Neutrophil (primary cell): ENCODE data around the gene KEL.

ENCODE experiments used
- H3K27ac ChIP-seq: fragments of 200-600 bp; sonication (generic); 2 replicates; pipeline ENCODE4 v1.5.1; 2016; ENCODE audit warnings: mild to moderate bottlenecking, moderate library complexity
- H3K27me3 ChIP-seq: fragments of 200-600 bp; sonication (generic); 2 replicates; pipeline ENCODE4 v1.6.0; 2016; ENCODE audit warnings: mild to moderate bottlenecking
- H3K36me3 ChIP-seq: fragments of 200-600 bp; sonication (generic); 2 replicates; pipeline ENCODE4 v1.5.1; 2017
- H3K4me1 ChIP-seq, 2 experiments: fragments of 200-600 bp in 1 of 2; sonication (generic) in 1 of 2; 1 replicate in 1 of 2; 2 replicates in 1 of 2; pipeline versions ENCODE4 v1.5.1 to v1.6.1; 2013 to 2016; ENCODE audit warnings: low read depth in 1 of 2, low read length in 1 of 2, mild to moderate bottlenecking in 1 of 2, moderate library complexity in 1 of 2; ENCODE audit not compliant: control insufficient read depth in 1 of 2, insufficient read depth in 1 of 2
- H3K4me3 ChIP-seq, 2 experiments: fragments of 200-600 bp in 1 of 2; sonication (generic) in 1 of 2; 1 replicate in 1 of 2; 2 replicates in 1 of 2; pipeline ENCODE4 v1.5.1; 2013 to 2016; ENCODE audit warnings: low read depth in 1 of 2, low read length in 1 of 2, mild to moderate bottlenecking in 1 of 2, moderate library complexity in 1 of 2
- H3K9me3 ChIP-seq: fragments of 200-600 bp; sonication (generic); 2 replicates; pipeline ENCODE4 v1.5.1; 2016
- TF ChIP-seq, protein P1 (sequence below): fragments of 200-600 bp; sonication (generic); IDR thresholded peaks from 2 replicates; pipeline ENCODE4 v1.5.1; 2016; ENCODE audit warnings: antibody characterized with exemption

Gene KEL

DNA sequence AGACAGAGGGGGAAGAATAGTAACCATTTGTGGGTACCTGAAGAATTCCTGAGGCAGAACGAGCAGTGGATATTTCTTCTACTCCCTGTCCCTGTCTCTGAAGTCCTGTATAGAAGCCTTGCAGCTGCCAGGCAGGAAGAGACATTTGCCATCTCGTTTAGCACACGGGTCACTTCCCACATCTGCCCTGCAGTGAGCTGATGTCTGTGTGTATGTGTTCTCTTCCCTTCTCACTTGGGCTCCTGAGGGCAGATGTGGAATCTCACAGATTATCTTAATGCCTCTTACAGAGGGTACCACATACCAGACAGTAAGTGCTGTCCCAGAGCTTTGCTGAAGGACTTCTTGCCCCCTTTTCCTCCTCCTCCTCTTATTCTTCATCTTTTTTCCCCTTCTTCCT lies 62.5 kb downstream of the KEL start:
- no peaks in the 10 kb centered on the region for H3K27me3 ChIP-seq
- no peak overlapping the region for H3K27ac ChIP-seq

DNA sequence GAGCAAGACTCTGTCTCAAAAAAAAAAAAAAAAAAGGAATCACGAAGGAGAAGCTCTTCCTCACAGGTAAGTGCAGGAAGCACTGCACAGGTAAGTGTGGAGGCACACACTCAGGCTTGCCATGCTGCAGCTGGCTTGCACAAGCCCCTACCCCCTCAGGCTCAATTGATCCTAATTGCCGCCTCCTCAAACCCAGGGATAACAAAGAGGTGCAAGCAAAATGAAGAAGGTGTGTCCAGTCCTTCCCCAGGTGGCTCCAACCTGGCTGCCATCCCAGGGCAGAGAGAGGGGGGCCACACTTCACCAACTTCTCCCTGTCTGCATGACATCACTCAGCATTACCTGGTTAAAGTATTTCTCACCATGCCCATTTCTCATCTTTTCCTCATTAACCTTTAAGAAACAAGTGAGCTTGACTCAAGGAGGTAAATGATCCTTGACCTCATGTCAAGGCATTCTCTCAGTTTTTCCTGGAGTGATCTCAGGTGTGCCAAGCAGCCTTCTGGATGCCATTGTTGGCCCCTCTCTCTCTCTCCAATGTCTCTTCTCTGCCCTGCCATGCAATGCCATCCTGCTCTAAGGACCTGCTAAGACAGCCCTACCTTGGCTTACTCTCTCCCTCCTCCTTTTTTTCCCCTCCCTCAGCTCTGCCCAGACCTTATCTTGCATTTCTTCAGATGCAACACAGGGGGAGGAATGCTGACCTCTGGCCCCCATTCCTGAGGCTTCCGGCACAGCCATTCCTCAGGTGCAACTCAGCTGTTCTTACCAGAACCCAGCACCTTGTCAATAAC lies 63.6 kb downstream of the KEL start:
- H3K4me1 ChIP-seq, result no peaks in the 10 kb centered on the region
- H3K27me3 ChIP-seq, result no peaks in the 10 kb centered on the region
- TF ChIP-seq, protein P1, sequence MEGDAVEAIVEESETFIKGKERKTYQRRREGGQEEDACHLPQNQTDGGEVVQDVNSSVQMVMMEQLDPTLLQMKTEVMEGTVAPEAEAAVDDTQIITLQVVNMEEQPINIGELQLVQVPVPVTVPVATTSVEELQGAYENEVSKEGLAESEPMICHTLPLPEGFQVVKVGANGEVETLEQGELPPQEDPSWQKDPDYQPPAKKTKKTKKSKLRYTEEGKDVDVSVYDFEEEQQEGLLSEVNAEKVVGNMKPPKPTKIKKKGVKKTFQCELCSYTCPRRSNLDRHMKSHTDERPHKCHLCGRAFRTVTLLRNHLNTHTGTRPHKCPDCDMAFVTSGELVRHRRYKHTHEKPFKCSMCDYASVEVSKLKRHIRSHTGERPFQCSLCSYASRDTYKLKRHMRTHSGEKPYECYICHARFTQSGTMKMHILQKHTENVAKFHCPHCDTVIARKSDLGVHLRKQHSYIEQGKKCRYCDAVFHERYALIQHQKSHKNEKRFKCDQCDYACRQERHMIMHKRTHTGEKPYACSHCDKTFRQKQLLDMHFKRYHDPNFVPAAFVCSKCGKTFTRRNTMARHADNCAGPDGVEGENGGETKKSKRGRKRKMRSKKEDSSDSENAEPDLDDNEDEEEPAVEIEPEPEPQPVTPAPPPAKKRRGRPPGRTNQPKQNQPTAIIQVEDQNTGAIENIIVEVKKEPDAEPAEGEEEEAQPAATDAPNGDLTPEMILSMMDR, result no peak
- H3K27ac ChIP-seq, result no peak overlapping the region
- no peaks in the 10 kb centered on the region for H3K9me3 ChIP-seq
- H3K4me3 ChIP-seq, result no peak overlapping the region
- H3K36me3 ChIP-seq, result no peaks in the 10 kb centered on the region

More for the DNA sequence above, 62.5 kb downstream of the KEL start:
- no peak overlapping the region for H3K4me3 ChIP-seq
- H3K4me1 ChIP-seq, result no peaks in the 10 kb centered on the region
- H3K9me3 ChIP-seq, result no peaks in the 10 kb centered on the region
- H3K36me3 ChIP-seq, result no peaks in the 10 kb centered on the region
- TF ChIP-seq, protein P1, result no peak

DNA sequence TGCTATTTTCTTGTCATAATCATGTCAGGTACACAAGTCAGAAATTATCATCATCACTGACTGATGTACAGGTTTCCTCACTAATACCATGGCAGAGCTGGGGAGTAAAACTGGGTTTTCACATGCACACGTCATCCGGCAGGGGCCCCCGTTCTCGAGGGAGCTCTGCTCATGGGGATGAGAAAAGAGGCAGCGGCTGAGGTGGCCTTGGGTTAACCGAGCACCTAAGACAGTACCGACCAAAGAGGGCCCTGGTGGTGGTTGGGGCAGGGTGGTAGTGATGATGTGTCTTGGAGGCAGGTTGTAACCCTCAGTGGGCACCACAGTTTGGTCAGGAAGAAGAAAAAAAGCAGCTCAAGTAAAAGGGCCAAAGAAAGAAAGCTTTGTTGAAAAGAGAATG lies 64.5 kb downstream of the KEL start:
- Histone ChIP-seq H3K4me1 (no peaks in the 10 kb centered on the region), H3K27me3 (no peaks in the 10 kb centered on the region), H3K36me3 (no peaks in the 10 kb centered on the region), H3K9me3 (no peaks in the 10 kb centered on the region), H3K4me3 (no peak overlapping the region), H3K27ac (no peak overlapping the region)
- TF ChIP-seq, protein P1, result no peak

DNA sequence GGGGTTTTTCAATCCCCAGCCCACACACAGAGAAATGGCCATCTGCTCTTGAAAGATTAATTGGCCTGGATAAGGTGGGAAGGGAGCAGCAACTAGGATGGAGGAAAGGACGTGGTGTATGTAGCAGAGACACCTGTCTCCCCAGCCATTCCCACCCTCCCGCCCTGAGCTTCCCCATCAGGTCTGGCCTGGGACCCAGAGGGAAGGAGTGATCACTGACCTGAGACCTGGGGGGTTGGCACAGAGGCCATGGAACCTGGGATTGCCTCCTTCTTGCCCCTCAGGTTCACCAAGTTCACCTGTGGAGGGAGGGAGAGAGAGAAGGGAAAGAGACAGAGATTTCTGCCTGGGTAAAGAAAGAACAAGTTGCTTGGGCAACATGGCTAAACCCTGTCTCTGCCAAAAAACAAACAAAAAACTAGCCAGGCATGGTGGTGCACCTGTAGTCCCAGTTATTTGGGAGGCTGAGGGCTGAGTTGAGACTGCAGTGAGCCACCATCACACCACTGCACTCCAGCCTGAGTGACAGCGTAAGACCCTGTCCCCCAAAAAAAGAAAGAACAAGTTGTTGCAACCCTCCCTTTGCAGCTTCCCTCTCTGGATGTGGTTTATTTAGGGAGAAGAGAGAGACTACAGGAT lies 65.3 kb downstream of the KEL start:
- TF ChIP-seq, protein P1, result no peak
- Histone ChIP-seq H3K27ac (no peak overlapping the region), H3K27me3 (no peaks in the 10 kb centered on the region)

DNA sequence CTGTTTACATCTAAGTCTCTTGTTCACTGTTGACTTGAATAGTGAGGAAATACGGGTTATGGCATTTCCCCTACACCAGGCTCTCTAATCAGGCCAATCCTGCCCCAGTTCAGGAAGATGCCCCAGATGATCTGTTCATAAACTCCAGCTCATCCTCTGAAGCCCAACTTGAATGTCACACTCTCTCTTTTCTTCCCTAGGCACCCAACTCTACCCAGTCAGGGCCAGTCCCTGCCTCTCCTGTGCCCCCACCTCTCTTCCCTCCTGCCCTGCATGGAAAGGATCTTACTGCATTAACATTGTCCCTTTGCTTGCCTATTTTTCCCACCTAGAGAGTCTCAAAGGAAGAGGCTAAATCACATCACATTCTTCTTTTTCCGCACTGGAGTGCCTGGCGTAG lies 66.0 kb downstream of the KEL start:
- H3K27me3 ChIP-seq, result no peaks in the 10 kb centered on the region
- H3K4me3 ChIP-seq, result no peak overlapping the region
- no peak overlapping the region for H3K27ac ChIP-seq
- no peaks in the 10 kb centered on the region for H3K36me3 ChIP-seq
- no peaks in the 10 kb centered on the region for H3K9me3 ChIP-seq
- TF ChIP-seq, protein P1, result no peak
- H3K4me1 ChIP-seq, result no peaks in the 10 kb centered on the region

More for the DNA sequence above, 65.3 kb downstream of the KEL start:
- no peaks in the 10 kb centered on the region for H3K36me3 ChIP-seq
- no peaks in the 10 kb centered on the region for H3K9me3 ChIP-seq
- no peaks in the 10 kb centered on the region for H3K4me1 ChIP-seq
- H3K4me3 ChIP-seq, result no peak overlapping the region
